NCI-H510A (cell line): Measurements from ENCODE around the gene SPO11.

Experiments
- DNase-seq: peaks from one replicate; lab custom pipeline; 2025; lab: John Stamatoyannopoulos, UW

SPO11 gene

DNA sequence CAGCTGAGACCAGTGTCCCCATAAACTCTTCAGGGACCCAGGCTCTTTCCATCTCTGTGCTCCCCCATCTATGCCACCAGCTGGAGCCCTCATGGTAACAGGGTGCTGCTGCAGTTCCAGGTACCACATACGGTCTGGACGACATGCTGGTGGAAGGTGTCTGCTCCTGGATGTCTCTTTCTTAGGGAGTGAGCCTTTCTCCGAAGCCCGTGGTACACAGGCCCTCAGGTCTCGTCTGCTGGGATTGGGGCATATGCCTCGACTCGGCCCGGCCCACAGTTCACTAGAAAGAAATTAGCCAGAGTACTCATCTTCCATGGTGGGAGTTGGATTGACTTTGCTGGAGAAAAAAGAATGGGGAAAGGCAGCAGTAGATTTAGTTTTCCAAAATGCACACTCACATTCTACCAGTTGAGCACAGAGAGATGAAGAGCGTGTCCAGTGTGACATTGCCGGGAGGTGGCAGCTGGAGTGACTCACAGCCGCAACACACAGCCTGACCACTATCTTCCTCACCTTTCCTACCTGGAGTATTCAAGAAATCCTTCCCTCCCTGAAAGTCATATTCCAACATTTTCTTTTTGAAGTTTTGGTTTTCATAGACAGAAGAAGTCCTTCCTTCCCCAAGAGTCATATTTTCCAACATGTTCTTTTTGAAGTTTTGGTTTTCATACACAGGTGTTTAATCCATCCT is 18.6 kb upstream of the SPO11 start:
- DNase-seq, result no peak

DNA sequence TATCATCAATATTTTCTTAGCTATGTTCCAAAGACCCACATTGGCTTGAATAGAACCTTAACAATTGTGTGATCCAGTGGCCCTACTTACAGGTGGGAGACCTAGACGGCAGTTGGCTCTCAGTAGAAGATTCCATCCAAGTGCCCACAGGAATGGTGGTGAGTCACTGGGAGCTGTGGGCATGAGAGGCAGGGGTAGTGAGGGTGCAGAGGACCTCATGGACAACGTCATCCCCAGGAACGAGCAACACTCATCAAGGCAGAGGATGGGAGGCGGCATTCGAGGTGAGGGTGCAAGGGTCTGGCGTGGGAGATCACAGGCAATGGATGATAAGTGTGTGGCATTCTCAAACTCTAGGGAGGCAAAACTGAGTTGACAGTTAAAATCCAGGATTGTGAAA is 17.5 kb upstream of the SPO11 start:
- DNase-seq, result no peak

GRCh38 chr20:57313230-57313629 is 16.4 kb upstream of the SPO11 start:
- no peak for DNase-seq

- no peak for DNase-seq
Observed at GRCh38 chr20:57313951-57314350, 15.7 kb upstream of the SPO11 start.

GRCh38 chr20:57315083-57315975 is 14.3 kb upstream of the SPO11 start:
- DNase-seq, result no peak

DNA sequence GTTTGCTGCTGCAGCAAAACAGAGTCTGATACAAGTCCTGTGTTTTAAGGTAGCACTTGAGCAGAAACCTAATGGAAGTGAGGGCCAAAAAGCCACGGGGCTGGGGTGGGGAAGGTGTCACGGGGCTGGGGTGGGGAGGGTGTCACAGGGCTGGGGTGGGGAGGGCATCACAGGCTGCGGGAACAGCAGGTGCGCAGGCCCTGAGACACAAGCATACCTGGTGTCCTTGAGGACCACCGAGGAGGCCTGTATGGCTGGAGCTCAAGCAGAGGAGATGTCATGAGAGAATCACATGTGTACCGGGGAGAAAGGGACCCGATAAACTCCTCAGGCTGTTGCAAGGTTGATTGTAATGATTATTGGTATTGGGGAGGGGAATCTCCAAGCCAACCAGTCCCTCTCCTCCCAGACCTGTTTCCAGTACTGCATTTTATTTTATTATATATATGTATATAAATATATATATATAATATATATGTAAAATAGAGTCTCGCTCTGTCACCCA is 13.6 kb upstream of the SPO11 start:
- DNase-seq, result no peak

DNA sequence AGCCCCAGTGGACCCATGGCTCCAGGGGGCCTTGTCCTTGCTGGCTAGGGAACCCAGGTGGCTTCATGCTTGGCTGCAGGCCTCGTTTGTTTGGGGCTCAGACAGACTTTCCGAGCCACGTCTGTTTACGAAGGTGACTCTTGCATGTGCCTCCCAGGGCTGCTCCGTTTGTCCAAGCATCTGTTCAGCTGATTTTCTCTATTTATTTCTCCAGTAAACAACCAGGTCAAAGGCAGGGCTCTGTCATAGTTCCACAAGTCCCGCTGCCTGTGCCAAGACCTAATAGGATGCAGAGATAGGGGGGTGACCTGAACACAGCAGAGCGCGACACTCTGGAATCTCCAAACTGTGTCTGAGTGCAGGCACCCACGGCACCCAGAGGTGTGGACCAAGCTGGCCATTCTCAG is 12.8 kb upstream of the SPO11 start:
- no peak for DNase-seq

DNA sequence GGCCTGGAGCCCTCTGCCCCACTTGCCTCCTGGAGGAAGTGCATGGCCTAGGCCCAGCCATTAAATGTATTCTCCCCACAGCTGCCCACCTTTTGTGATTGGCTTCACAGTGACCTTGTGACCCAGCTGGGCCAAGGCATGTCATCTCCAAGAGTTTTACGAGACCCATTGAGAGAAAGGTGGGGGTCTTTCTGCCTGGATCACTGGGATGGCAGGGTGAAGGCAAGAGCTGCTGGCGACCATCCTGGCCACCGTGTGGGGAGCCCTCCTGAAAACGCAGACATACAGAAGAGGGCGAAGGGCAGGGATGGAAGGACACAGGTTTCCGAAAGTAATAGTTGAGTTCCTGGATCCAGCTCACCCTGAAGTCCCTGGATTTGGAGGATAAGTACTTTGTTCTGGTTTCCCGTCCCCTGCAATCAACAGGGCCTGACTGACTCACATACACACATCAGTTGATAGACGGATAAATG is 12.3 kb upstream of the SPO11 start:
- no peak for DNase-seq

- no peak for DNase-seq
Observed at GRCh38 chr20:57317789-57318371, 11.7 kb upstream of the SPO11 start.

DNA sequence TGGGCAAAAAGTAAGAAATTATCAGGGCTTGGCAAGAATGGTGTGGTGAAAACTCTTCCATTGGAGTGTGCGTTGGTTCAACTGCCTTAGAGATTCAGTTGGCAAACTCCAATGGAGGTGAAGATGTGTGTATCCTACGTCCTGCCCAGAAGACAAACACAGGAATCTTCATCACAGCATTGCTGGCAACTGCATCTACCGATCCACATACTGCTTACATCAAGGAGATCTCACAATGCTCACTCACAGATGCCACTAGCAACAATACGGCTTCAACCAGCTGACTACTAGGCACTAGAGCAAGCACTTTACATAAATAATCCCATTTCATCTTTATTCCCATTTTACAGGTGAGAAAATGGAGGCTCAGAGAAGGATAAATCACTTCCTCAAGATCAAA is 10.0 kb upstream of the SPO11 start:
- DNase-seq, result no peak

- DNase-seq, result no peak
Observed at GRCh38 chr20:57320358-57320757, 9.2 kb upstream of the SPO11 start.

DNA sequence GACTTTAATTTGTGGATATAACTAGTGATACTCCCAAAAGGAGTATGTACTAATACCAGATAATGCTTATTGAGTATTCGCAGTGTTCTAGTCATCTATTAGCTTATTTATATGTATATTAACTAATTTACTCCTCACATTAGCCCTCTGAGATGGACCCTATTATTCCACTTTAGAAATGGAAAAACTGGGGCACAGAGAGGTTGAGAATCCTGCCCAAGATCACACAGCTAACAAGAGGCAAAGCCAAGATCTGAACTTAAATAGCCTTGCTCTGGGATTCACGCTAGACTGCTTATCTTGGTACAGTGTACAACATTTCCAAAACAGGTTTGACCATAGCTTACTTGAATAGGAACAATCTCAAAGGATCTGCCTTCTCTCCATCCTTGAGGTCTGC is 8.5 kb upstream of the SPO11 start:
- no peak for DNase-seq

DNA sequence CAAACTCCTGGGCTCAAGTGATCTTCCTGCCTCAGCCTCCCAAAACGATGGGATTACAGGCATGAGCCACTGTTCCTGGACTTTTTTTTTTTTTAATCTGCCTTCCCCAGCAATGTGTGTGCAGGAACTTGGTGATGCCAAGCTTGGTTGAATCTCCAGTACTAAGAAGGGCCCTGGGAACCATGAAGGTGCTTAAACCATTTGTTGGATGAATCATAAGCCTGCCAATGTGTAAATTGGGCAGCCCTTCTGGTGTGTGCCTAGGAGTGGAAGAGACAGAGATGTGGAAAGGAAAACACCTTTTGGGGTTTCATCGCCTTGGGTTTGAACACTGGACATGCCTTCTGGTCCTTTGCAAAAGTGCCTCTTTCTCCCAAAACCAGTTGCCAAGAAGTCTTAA is 7.1 kb upstream of the SPO11 start:
- DNase-seq, result no peak

DNA sequence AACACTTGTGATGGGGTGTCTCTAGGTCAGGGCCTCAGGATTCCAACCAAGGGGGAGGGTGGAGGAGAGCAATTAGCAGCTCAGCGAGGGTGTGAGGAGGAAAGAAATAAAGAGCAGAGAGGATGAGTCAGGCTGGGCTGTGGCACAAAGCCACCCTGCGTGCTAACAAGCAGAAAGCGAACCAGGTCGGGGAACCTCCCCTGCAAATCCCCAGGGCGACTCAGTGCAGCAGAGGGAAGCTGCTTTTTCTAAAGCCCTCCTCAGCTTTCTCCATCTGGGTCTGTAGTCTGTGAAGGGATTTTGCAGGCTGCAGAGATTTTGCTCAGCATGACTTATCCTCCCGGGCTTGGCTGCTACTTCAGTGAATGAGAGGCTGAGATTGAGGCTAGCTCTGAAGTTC is 6.6 kb upstream of the SPO11 start:
- no peak for DNase-seq

DNA sequence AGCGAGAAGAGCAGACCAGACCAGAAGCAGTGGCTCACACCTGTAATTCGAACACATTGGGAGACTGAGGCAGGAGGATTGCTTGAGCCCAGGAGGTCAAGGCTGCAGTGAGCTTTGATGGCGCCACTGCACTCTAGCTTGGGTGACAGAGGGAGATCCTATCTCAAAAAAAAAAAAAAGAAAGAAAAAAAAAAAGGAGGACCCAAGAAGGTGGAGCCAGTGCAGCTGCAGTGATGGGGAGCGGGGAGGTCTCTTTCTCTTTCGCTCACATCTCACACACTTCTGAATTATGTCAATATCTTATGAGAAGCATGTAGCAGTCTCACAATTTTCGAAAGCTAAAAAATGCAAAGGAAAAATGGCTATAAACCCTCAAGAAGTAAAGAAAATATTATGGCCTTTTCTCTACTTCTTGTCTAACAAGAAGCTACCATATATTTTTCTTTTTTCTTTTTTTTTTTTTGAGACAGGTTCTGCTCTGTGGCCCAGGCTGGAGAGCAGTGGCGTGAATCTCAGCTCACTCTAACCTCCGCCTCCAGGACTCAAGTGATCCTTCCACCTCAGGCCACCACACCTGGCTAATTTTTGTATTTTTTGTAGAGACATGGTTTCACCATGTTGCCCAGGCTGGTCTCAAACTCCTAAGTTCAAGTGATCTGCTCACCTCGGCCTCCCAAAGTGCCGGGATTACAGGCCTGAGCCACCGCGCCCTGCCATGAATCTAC is 3.8 kb upstream of the SPO11 start:
- no peak for DNase-seq

GRCh38 chr20:57326667-57327455 is 2.7 kb upstream of the SPO11 start:
- DNase-seq, result no peak

- no peak for DNase-seq
Observed at GRCh38 chr20:57327820-57328219, 1.8 kb upstream of the SPO11 start.

GRCh38 chr20:57330998-57331397 is 1.4 kb downstream of the SPO11 start:
- DNase-seq, result no peak

- DNase-seq, result no peak
Observed at GRCh38 chr20:57332105-57333089, 2.8 kb downstream of the SPO11 start.

GRCh38 chr20:57335392-57335791 is 5.8 kb downstream of the SPO11 start:
- DNase-seq, result no peak
